VCaP (cell line): ENCODE measurements around the gene ACER2.

ENCODE experiments used
- H3K27ac ChIP-seq: fragments of 450-650 bp; 2 replicates; pipeline ENCODE4 v1.5.1; 2017
- CTCF ChIP-seq: fragments of 450-650 bp; conservative IDR thresholded peaks from 2 replicates; pipeline ENCODE4 v1.5.1; 2017; ENCODE audit warnings: mild to moderate bottlenecking, moderate library complexity

ACER2 gene

GRCh38 chr9:19409401-19410194 is 789 bp downstream of the ACER2 start:
- 0 out of 2 replicates have a peak, but pooled peaks have one; percentile 2 for TF ChIP-seq CTCF
- peak overlapping the region; percentile 98 for H3K27ac ChIP-seq

- TF ChIP-seq CTCF: no peak
- H3K27ac ChIP-seq: peak overlapping the region; percentile 98
Observed at GRCh38 chr9:19410195-19410503, 1.3 kb downstream of the ACER2 start.

DNA sequence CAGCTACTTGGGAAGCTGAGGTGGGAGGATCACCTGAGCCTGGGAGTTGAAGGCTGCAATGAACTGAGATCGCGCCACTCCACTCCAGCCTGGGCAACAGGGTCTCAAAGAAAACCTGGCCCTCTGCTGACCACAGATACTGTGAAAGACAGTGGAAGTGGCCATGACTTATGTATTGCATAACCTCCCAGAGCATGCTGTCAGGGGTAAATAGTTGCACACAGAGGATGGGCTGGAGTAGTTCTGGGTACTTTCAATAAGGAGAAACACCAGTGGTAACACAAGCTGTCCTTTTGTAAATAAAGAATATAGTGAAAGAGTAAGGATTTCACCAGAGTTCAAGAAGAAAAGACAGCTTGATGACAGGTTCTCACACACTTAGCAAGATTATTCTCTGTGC is 1.8 kb downstream of the ACER2 start:
- TF ChIP-seq CTCF: no peak
- H3K27ac ChIP-seq: peak overlapping the region; percentile 98

DNA sequence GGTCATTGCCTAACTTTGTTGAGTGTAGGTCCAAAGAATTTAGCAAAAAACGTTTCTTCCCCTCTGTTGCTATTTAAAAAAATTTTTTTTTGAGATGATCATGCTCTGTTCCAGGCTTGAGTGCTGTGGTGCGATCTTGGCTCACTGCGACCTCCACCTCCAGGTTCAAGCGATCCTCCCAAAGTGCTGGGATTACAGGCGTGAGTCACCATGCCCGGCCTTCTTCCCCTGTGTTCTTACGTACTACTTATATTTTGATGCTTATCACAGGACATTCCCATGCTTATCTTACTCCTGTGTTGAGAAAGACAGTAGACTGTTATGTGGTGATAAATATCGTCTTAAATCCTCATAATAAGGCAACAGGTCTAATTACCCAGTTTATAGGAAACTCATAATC is 2.5 kb downstream of the ACER2 start:
- no peak overlapping the region for H3K27ac ChIP-seq
- TF ChIP-seq CTCF: no peak

DNA sequence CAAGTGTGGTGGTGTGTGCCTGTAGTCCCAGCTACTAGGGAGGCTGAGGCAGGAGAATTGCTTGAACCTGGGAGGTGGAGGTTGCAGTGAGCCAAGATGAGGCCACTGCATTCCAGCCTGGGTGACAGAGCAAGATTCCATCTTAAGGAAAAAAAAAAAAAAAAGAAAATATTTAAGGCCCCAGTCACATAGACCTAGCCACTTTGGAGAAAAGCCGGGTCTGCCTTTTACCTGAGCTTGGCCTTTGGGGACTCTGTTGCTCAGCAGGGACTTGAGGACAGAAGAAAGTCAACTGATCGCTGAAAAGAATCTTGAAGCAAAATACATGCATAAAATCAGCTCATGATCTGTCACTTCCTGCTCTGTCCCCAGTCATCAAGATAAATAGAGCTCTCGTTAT is 4.6 kb downstream of the ACER2 start:
- peak overlapping the region; percentile 64 for H3K27ac ChIP-seq

- no peak for TF ChIP-seq CTCF
- H3K27ac ChIP-seq: no peak overlapping the region
Observed at GRCh38 chr9:19416143-19416542, 7.3 kb downstream of the ACER2 start.

GRCh38 chr9:19420877-19421276 is 12.1 kb downstream of the ACER2 start:
- TF ChIP-seq CTCF: no peak

DNA sequence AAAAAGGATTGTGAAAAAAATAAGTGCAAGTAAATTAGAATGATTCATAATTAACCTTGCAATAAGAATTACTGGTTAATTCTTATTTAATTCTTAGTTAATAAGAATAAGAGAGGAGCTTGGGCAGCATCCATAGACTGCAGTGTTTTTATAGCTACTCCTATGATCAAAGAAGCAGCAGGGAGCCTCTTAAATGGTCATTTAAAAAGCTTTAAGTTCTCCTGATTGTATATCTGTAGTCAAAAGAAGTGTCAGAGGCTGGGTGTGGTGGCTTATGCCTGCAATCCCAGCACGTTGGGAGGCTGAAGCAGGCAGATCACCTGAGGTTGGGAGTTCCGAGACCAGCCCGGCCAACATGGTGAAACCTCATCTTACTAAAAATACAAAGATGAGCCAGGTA is 14.4 kb downstream of the ACER2 start:
- no peak for TF ChIP-seq CTCF
- H3K27ac ChIP-seq: no peak overlapping the region

More at GRCh38 chr9:19420877-19421276, 12.1 kb downstream of the ACER2 start:
- no peak overlapping the region for H3K27ac ChIP-seq
